Choroid plexus epithelial cell (primary cell): ENCODE measurements around the gene PFKFB4.

Experiments
- DNase-seq: peaks from one replicate; pipeline ENCODE4 v3.0.0-alpha.2; 2010; ENCODE audit warnings: low read depth
- H3K4me3 ChIP-seq: 2 replicates; pipeline ENCODE4 v1.5.1; 2011; ENCODE audit warnings: low read depth, mild to moderate bottlenecking, control low read depth, low read length, moderate library complexity
- CTCF ChIP-seq: conservative IDR thresholded peaks from 2 replicates; pipeline ENCODE4 v1.5.1; 2011; ENCODE audit warnings: low read depth, mild to moderate bottlenecking, control low read depth, inconsistent platforms, low read length, moderate library complexity

The PFKFB4 gene

GRCh38 chr3:48504051-48504946, 52.3 kb downstream of the PFKFB4 start, which contains the start of gene SHISA5:
SHISA5 (minus strand) TSS chr3:48504174; CDS start chr3:48504094, 80 bp downstream.
- DNase-seq = peak; percentile 49

DNA sequence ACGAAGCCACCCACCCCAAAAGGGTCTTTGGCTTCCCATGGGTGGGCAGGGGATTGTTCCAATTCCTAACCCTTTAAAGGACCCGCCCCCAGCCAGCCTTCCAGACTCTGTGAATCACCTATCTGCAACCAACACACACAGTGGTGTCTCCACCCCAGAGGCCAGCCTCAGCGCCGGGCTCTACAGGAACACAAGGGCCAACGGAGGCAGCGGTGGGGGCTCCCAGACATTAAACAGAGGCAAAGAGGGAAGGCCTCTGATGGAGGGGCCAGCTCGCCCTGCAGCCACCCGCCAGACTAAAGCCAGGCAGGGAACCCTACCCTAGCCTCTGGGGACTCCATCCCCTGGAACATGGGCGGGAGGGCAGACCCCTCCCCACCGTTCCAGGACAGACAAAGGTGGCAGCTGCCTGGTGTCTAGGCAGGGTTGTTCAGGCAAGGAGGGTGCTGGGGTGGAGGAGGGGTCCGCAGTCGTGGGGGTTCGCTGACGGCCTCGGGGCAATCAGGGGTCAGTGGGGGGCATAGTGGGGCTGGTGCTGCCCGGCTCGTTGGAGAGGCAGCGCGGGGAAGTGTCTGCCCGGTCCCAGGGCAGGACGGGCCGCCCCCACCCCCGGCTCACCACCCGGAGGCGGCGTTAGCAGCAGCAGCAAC, 53.1 kb downstream of the PFKFB4 start:
- DNase-seq = peak; percentile 58
- peak overlapping the region; percentile 74 for H3K4me3 ChIP-seq
- TF ChIP-seq CTCF = no peak

More at GRCh38 chr3:48504051-48504946, 52.3 kb downstream of the PFKFB4 start, which contains the start of gene SHISA5:
- no peak for TF ChIP-seq CTCF
- H3K4me3 ChIP-seq = peak within 1 kb of the TSS; percentile 74

- TF ChIP-seq CTCF = no peak
- peak overlapping the region; percentile 74 for H3K4me3 ChIP-seq
- DNase-seq = no peak
Observed at GRCh38 chr3:48502728-48503168, 53.9 kb downstream of the PFKFB4 start.

GRCh38 chr3:48502121-48502520, 54.5 kb downstream of the PFKFB4 start:
- no peak overlapping the region for H3K4me3 ChIP-seq
- no peak for TF ChIP-seq CTCF
- DNase-seq = no peak

DNA sequence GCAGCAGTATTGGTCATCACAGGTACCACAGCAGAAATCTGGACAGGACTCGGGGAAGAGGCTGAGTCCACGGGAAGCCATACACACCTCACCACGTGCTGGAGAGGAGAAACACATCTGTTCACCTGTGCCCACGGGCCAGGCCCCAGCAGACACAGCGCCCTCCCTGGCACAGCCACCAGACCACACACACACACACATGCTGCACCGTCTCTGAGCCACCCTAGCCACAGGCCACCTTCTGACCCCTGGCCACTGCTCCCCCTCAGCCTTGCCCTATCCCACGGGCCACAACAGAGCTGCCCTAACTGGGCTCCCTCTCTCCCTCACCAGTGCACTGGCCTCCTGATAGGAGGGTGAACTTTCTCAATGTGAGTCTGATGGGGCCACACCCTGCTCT, 55.4 kb downstream of the PFKFB4 start:
- no peak for DNase-seq
- no peak overlapping the region for H3K4me3 ChIP-seq
- TF ChIP-seq CTCF = no peak

- TF ChIP-seq CTCF = no peak
- H3K4me3 ChIP-seq = no peak overlapping the region
- DNase-seq = no peak
Observed at GRCh38 chr3:48500656-48501055, 55.9 kb downstream of the PFKFB4 start.

- no peak for DNase-seq
- TF ChIP-seq CTCF = no peak
- H3K4me3 ChIP-seq = no peak overlapping the region
Observed at GRCh38 chr3:48493203-48493501, 63.5 kb downstream of the PFKFB4 start.
